Measurements from ENCODE around the gene PLOD3.

PLOD3 gene

DNA sequence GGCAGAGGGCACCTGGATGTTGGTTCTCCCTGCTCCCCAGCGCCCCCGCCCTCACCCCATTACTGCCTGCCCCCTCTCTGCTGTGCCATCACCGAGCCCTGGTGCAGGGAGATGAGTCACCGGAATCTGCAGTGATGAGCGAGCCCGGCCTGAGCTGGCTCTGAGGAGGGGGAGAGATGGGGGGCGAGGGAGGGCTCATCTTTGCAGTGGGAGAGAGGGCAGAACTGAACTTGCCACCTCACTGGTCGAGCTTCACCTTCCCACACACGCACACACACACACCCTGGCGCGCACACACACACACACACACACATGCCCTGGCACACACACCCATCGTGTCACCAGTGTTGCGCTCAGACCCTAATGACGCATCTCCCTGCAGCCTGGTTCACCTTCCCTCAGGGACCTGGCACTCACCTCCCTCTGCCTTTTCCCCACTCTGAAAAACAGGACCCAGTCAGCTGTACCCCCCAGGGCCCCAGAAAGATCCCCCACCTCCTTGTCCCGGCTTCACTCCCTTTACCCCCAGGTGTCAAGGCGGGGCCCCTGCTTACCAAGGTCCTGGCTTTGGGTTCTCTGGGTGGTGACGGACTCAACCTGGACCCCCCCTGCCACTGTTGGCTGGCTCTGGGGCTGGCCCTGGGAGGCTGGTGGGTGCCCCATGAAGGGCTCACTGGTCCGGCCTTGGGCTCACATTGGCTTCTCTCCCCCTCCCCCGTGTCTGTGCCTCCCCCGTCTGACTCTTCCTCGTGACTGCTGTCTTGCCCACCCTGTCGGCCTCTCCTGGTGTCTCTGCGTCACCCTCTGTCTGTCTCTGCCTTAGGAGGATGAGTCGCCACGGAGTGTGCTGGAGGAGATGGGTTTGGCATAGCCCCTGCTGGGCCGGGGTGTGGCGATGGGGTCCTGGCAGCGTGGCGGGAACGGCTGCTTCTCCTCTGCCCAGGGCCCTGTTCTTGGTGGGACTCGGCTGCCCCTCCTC lies 57.4 kb downstream of the PLOD3 start:
- DNase-seq (ENCODE audit: low read depth), result no peak
- H3K4me3 ChIP-seq (ENCODE audit: low read depth, low read length), result no peak overlapping the region
- TF ChIP-seq, protein P1, sequence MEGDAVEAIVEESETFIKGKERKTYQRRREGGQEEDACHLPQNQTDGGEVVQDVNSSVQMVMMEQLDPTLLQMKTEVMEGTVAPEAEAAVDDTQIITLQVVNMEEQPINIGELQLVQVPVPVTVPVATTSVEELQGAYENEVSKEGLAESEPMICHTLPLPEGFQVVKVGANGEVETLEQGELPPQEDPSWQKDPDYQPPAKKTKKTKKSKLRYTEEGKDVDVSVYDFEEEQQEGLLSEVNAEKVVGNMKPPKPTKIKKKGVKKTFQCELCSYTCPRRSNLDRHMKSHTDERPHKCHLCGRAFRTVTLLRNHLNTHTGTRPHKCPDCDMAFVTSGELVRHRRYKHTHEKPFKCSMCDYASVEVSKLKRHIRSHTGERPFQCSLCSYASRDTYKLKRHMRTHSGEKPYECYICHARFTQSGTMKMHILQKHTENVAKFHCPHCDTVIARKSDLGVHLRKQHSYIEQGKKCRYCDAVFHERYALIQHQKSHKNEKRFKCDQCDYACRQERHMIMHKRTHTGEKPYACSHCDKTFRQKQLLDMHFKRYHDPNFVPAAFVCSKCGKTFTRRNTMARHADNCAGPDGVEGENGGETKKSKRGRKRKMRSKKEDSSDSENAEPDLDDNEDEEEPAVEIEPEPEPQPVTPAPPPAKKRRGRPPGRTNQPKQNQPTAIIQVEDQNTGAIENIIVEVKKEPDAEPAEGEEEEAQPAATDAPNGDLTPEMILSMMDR (IDR thresholded peaks at IDR 0.05; ENCODE audit: insufficient read depth, low read depth, low read length, missing control alignments), result no peak

DNA sequence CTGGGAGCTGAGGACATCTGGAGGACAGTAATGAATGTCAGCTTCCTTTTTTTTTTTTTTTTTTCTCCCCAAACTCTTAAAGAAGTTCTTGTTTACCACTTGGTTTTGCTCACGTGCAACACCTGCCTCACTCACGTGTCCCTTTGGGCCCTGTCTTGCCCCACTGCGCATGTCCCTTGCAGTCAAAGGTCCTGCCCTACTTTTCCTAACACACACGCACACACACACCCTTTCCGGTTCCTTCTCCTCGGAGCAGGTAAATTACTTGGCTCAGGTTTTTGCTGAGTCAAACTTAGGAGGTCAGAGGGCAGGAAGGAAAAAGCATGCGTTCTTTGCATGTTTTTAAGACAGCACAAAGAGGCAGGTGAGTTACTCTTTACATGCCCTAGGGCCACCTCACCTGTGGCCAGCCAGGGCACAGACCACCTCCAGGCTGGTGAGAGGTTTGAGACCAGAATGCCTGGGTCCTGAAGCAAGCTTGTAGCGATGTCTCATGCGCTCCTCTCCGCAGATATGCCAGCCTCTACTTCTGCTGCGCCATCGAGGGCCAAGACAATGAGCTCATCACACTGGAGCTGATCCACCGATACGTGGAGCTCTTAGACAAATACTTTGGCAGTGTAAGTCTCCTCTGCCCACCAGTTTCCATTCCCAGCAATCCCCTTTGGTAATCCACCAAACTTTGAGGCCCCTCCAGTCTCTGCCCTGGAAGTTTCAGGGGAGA lies 60.4 kb downstream of the PLOD3 start:
- TF ChIP-seq, protein P1 (IDR thresholded peaks at IDR 0.05; ENCODE audit: insufficient read depth, low read depth, low read length, missing control alignments), result no peak
- H3K4me3 ChIP-seq (ENCODE audit: low read depth, low read length), result no peak overlapping the region
- DNase-seq (ENCODE audit: low read depth), result no peak

DNA sequence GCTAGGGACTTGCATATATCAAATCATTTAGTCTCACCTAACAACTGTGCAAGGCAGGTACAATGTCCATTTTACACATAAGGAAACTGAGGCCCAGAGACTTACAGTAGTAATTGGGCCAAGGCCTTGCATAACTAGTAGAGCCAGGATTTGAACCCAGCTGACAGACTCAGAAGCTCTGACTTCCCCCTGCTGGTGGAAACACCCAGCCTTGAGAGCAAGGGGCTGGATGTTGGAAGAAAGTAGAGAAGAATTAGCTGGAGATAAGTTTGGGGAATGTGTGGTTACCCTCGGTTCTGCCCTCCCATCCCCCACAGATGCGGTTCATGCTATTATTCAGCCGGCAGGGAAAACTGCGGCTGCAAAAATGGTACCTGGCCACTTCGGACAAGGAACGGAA lies 61.1 kb downstream of the PLOD3 start:
- H3K4me3 ChIP-seq (ENCODE audit: low read depth, low read length), result no peak overlapping the region
- TF ChIP-seq, protein P1 (IDR thresholded peaks at IDR 0.05; ENCODE audit: insufficient read depth, low read depth, low read length, missing control alignments), result no peak
- DNase-seq (ENCODE audit: low read depth), result no peak
